ENCODE results near the gene STUM.
A peak's percentile ranks its signal among the peaks of the same experiment; 100 is the strongest.
"Not testable (repeated sequence)": the region's sequence is repeated elsewhere in the genome, so short reads cannot be mapped to it uniquely, and the experiment has no call there.

Gene STUM

DNA sequence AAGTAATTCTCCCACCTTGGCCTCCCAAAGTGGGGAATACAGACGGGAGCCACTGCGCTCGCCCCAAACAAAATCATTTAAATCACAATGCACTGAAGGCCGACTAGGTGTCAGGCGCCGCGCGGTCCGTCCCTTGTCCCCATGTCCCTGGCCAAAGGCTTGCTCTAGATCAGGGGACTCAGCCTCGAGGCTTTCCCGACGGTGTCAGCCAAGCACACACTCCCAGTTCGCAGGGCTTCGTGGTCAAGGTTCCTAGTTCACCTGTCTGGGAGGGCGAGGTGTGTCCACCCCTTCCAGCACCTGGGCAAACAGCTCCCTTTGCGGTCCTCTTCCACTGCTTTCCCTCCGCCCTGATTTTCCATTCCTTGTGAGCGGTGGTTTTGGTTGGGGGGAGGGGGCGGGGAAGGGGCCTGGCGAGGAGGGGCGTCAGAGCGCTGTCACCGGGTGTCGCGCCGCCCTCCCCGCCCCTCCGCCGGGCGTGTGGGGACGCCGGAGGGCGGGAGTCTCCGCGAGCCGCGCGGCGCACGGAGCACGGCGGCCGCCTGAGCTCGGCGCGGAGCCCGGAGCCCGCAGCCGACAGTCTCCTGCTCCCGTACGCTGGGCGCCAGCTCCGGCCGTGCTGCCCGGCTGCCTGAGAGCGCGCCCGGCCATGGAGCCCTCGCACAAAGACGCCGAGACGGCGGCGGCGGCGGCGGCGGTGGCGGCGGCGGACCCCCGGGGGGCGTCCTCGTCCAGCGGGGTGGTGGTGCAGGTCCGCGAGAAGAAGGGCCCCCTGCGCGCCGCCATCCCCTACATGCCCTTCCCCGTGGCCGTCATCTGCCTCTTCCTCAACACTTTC lies at the start of gene STUM:
Gene STUM, plus strand, starts transcription at position 509 of the 838 bp plus-strand sequence. Its CDS starts 141 bp downstream, at position 650.
- FAIRE-seq (no peak), DNase-seq (ENCODE audit: low spot score) (no peak)

DNA sequence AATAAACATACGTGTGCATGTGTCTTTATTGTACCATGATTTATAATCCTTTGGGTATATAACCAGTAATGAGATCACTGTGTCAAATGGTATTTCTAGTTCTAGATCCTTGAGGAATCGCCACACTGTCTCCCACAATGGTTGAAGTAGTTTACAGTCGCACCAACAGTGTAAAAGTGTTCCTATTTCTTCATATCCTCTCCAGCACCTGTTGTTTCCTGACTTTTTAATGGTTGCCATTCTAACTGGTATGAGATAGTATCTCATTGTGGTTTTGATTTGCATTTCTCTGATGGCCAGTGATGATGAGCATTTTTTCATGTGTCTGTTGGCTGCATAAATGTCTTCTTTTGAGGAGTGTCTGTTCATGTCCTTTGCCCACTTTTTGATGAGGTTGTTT lies 48.9 kb upstream of the STUM start:
- not testable (repeated sequence) for DNase-seq (ENCODE audit: low spot score); FAIRE-seq

GRCh38 chr1:226506021-226506420 lies 42.5 kb upstream of the STUM start:
- no peak for FAIRE-seq
- DNase-seq (ENCODE audit: low spot score), result no peak

DNA sequence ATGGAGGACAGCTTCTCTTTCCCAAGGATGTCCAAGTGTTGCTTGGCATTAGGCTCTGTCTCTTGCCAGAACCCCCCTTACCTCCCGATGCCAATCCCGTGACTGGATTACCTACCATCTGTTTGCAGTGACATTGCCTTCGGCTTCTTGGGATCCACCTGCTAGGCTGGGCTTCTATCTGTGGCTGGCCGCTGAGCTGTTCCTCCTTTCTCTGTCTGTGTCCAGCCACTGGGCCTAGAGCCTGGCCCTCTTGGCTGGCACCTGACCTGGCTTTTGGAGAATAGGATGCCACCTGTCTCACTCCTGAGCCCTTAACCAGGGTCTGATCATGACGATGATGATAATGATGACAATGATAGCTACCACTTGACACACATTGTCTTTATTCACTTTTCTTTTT lies 41.6 kb upstream of the STUM start:
- DNase-seq (ENCODE audit: low spot score), result no peak
- no peak for FAIRE-seq

DNA sequence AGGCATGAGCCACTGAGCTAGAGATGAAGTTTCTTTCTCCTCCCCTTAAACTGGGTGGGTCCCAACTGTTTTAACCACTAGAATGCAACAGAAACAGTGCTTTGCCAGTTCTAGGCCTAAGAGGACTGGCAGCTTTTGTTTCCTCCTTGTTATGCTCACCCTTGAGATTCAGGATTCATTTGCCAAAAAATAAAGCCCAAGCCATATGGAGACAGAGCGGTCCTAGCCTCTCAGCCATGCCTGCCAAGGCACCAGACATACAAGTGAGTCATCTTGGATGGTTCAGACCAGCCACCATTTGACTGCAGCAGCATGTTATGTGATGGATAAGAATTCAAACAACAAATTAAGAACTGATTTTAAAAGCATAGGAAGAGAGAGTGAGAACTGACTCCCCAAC lies 38.1 kb upstream of the STUM start:
- FAIRE-seq (no peak), DNase-seq (ENCODE audit: low spot score) (no peak)

GRCh38 chr1:226511296-226511695 lies 37.3 kb upstream of the STUM start:
- FAIRE-seq (no peak), DNase-seq (ENCODE audit: low spot score) (no peak)

DNA sequence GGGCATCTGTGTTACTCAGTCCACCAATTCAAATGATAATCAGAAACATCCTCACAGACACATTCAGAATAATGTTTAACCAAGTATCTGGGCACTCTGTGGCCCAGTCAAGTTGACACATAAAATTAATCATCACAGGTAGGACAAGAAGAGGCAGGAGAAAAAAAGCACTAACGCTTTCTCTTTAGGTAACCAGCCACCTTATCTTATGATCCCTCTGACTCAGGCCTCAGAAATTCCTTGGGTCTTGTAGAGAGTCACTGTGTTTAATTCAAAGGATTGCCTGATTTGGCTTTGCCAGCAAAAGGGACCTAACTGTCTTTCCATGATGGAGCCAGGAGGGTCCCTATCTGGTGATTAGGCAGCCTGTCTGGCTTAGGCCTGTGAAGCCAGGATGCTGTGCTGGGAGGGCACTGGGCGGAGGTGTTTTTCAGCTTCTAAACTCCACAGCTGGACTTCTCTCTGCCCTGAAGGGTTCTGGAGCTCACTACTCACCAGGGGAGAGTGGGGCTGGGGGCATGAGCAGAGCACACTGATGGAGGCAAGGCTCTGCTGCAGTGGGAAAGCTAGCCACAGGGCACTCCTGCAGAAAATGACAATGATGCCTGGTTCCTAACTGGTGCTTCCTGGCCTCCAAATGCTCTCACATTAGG lies 36.4 kb upstream of the STUM start:
- FAIRE-seq, result no peak
- DNase-seq (ENCODE audit: low spot score), result no peak

DNA sequence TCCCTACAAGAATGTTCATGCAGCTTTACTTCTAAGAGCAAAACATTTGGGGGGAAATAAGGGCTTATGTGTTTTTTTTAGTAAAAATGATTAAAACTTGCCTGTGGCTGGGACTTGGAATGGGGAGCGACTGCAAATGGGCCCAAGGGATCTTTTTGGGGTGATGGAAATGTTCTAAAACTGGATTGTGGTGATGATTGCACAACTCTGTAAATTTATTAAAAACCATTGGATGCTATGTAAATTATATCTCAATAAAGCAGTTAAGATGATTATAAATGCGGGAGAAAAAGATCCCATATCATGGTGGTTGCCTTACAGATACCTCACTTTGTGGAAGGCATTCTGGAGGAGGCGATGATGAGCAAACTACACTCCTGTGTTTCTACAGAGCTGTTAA lies 30.2 kb upstream of the STUM start:
- FAIRE-seq (no peak), DNase-seq (ENCODE audit: low spot score) (no peak)

- no peak for DNase-seq (ENCODE audit: low spot score)
- FAIRE-seq, result no peak
Observed at GRCh38 chr1:226519135-226519534, 29.4 kb upstream of the STUM start.

GRCh38 chr1:226519716-226520598 lies 28.6 kb upstream of the STUM start:
- FAIRE-seq (no peak), DNase-seq (ENCODE audit: low spot score) (no peak)

DNA sequence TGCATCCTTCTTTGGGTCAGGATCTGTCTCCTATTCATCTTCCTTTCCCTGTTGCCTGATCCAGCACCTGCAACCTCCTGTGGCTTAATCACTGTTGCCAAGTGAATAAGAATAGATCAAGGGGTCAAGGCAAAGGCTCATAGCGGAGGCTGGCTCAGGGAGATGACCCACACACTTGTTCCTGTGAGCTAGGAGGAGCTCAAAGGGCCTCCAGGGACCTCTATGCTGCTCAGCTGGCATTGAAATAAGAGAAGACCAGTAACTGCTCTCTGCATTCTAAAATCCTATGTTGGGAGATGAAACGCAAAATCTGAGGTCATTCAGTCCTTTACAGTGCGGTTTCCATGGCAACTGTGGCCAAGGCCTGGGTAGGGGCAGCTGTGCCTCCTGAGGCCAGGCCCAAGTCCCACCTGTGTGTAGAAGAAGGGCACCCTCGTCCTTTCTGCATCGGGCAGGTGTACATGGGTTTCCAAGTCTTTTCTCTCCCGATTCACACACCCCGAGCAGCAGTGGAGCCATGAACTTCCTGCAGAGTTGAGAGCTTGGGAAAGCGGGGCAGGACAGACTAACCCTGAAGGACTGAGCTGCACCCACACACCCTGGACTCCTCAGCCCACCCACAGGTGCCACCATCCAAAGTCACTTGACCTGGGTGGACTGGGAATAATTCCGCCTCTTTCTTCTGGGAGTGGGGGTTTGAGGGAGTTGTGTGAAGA lies 27.8 kb upstream of the STUM start:
- DNase-seq (ENCODE audit: low spot score), result no peak

GRCh38 chr1:226523646-226524406 lies 24.7 kb upstream of the STUM start:
- FAIRE-seq (no peak), DNase-seq (ENCODE audit: low spot score) (no peak)

More for the DNA sequence above, 27.8 kb upstream of the STUM start:
- FAIRE-seq, result no peak

GRCh38 chr1:226524547-226524946 lies 24.0 kb upstream of the STUM start:
- FAIRE-seq (no peak), DNase-seq (ENCODE audit: low spot score) (no peak)

- DNase-seq (ENCODE audit: low spot score) (no peak), FAIRE-seq (no peak)
Observed at GRCh38 chr1:226525750-226526149, 22.8 kb upstream of the STUM start.

DNA sequence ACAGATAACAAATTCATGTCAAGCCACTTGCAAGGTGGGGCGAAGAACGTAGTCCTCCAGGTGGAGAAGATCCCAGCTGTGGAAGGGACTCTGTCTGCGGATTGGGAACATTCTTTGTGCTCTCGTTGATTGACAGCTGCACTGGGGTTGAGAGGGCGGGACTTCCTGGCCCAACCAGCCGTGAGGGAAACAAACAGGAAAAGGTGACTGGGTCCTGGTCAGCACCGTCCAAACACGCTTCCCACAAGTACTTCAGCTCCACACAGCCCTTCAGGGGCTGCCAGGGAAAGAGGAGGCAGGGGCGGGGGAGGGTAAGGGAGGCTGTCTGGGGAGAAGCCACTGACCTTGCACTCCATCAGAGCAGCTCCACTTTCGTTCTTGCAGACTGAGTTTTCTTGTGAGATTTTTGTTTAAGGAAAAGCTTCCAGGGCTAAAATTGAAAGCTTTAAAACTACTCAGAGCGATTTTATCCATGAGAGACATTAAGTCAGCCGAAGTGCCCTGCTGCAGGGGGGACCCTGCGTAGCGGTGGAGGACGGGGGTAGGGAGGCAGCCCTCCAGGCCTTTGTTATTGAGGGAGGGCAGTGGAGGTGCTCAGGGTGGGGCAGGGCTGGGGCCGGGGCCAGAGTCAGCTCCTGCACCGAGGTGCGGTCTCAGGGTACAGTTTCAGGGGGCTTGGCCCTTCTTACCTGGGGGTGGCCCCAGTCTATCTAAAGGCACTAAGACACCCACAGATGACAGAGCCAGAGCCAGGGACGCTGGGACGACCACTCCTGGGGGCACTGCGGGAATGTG lies 21.6 kb upstream of the STUM start:
- peak; percentile 73 for DNase-seq (ENCODE audit: low spot score)
- FAIRE-seq, result peak; percentile 67

GRCh38 chr1:226529891-226530290 lies 18.7 kb upstream of the STUM start:
- DNase-seq (ENCODE audit: low spot score), result no peak
- FAIRE-seq, result no peak

GRCh38 chr1:226530591-226530990 lies 18.0 kb upstream of the STUM start:
- no peak for FAIRE-seq
- DNase-seq (ENCODE audit: low spot score), result no peak

DNA sequence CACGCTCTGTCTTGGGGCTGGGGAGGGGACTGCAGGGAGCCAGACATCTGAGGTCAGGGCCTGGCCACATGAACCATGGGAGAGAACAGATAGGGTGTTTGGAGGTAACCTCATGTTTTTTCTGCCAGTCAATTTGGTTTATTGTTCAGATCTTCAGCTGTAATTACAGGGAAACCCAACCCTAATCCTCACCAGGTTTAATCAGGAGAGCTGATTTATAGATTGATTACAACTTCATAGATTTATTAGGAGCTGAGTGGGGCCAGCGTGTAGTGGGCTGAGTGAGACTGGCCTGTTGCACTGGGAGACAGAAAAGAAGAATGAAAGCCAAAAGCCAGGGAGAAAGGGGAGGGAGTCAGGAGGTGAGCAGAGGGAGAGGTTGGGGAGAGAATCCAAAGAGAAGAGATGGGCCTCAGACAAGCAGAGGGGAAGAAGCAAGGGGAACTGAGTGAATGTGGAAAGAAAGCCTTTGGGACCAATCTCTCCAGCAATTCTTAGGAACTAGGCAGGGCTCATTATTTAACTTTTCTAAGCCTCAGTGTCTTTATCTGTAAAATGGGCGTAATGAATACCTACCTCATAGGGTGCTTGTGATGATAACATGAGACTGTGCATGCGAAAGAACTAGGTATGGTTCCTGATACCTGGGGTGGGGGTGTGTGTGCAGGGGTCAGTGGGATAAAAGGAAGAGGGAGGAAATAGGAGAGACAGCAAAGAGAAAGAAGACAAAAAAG lies 17.0 kb upstream of the STUM start:
- FAIRE-seq, result no peak
- no peak for DNase-seq (ENCODE audit: low spot score)

- FAIRE-seq (no peak), DNase-seq (ENCODE audit: low spot score) (no peak)
Observed at GRCh38 chr1:226532553-226532952, 16.0 kb upstream of the STUM start.

All from urothelium cell line (cell line).